ENCODE measurements around the gene AKAP11. TPM values are rescaled to one million over a fixed set of nuclear protein-coding genes. Genes with fewer than 3 reads are reported as not detected.

Gene AKAP11
- total and polyA plus RNA-seq, 9 of the 15 experiments (the other 6 are each of a cell fraction or from before 2014, with no cell fraction given): 2.2 to 31.3 (median 10.9) TPM

GRCh38 chr13:42283574-42283973 is 11.6 kb downstream of the AKAP11 start:
- POLR2A ChIA-PET: no interaction called here

GRCh38 chr13:42284068-42284467 is 12.1 kb downstream of the AKAP11 start:
- H3K79me2 ChIP-seq (ENCODE audit: control insufficient read depth, insufficient read depth, low read length): peaks cover 86% of the 10 kb centered on the region
- ATAC-seq: no peak
- in situ Hi-C loops (cut with MboI): no loop called here

More at GRCh38 chr13:42283574-42283973, 11.6 kb downstream of the AKAP11 start:
- Histone ChIP-seq H3K4me3 (no peak overlapping the region), H3K27me3 (ENCODE audit: control insufficient read depth in 2 of 2, insufficient read depth in 2 of 2, low read length in 2 of 2) (no peaks in the 10 kb centered on the region), H3K9ac (ENCODE audit: insufficient read depth in 1 of 2, low read depth in 2 of 2, low read length in 2 of 2) (no peak overlapping the region), H3K4me2 (ENCODE audit: insufficient read depth, low read length) (no peak overlapping the region), H3K9me3 (replicated peaks; ENCODE audit: control insufficient read depth, insufficient read depth, low read depth, low read length) (no peaks in the 10 kb centered on the region), H3K36me3 (ENCODE audit: control insufficient read depth, insufficient read depth, low read length) (peaks cover 29% of the 10 kb centered on the region), H3K9me1 (ENCODE audit: control insufficient read depth, insufficient read depth, low read length) (no peaks in the 10 kb centered on the region), H3K27ac (ENCODE audit: extremely low read depth, low read depth, low read length) (no peak overlapping the region), H3K79me2 (ENCODE audit: control insufficient read depth, insufficient read depth, low read length) (peaks cover 86% of the 10 kb centered on the region), H3K4me1 (replicated peaks in 1 of 2; ENCODE audit: control insufficient read depth in 2 of 2, insufficient read depth in 2 of 2, low read length in 2 of 2) (peaks cover 0 to 22% of the 10 kb centered on the region in 2 experiments; a peak in 3 of 5 replicates), H2AFZ (ENCODE audit: low read depth, low read length) (no peak overlapping the region), H4K20me1 (replicated peaks; ENCODE audit: control insufficient read depth, insufficient read depth, low read length) (peaks cover 4% of the 10 kb centered on the region; the same call in 1 of the 2 replicates)
- no TSS peak for BruUV-seq (replicated peaks)
- FAIRE-seq (no peak), DNase-seq (ENCODE audit: extremely low read depth in 1 of 4, low spot score in 3 of 4) (no peak), ATAC-seq (no peak)
- in situ Hi-C loops (cut with MboI) (no loop called here), intact Hi-C loops (cut with micrococcal nuclease) (no loop called here)
- 68% methylated on average over 3 of the region's 3 CpGs for WGBS (ENCODE audit: insufficient coverage, low coverage, missing lambda C conversion rate)
- TF ChIP-seq SOX6 (IDR thresholded peaks at IDR 0.05) (peak; percentile 20; the same call in 1 of the 2 replicates), PTRF (tag; IDR thresholded peaks at IDR 0.05) (no peak)
- CTCF ChIA-PET (ENCODE audit: low intra/inter-chr PET ratio): no interaction called here

More at GRCh38 chr13:42284068-42284467, 12.1 kb downstream of the AKAP11 start:
- CTCF ChIA-PET (ENCODE audit: low intra/inter-chr PET ratio): no interaction called here
- WGBS (ENCODE audit: insufficient coverage, low coverage, missing lambda C conversion rate): 84% methylated on average over 3 of the region's 3 CpGs
- Histone ChIP-seq H3K4me3 (no peak overlapping the region), H3K27ac (ENCODE audit: extremely low read depth, low read depth, low read length) (no peak overlapping the region), H3K36me3 (ENCODE audit: control insufficient read depth, insufficient read depth, low read length) (peaks cover 34% of the 10 kb centered on the region), H4K20me1 (replicated peaks; ENCODE audit: control insufficient read depth, insufficient read depth, low read length) (peaks cover 4% of the 10 kb centered on the region; the same call in 1 of the 2 replicates), H3K27me3 (ENCODE audit: control insufficient read depth in 2 of 2, insufficient read depth in 2 of 2, low read length in 2 of 2) (no peaks in the 10 kb centered on the region), H3K9me3 (replicated peaks; ENCODE audit: control insufficient read depth, insufficient read depth, low read depth, low read length) (no peaks in the 10 kb centered on the region), H3K4me1 (replicated peaks in 1 of 2; ENCODE audit: control insufficient read depth in 2 of 2, insufficient read depth in 2 of 2, low read length in 2 of 2) (peaks cover 0 to 18% of the 10 kb centered on the region in 2 experiments; a peak in 3 of 5 replicates), H3K9ac (ENCODE audit: insufficient read depth in 1 of 2, low read depth in 2 of 2, low read length in 2 of 2) (no peak overlapping the region), H3K4me2 (ENCODE audit: insufficient read depth, low read length) (no peak overlapping the region), H2AFZ (ENCODE audit: low read depth, low read length) (no peak overlapping the region), H3K9me1 (ENCODE audit: control insufficient read depth, insufficient read depth, low read length) (no peaks in the 10 kb centered on the region)
- POLR2A ChIA-PET: no interaction called here
- no peak for FAIRE-seq
- TF ChIP-seq ZNF316 (IDR thresholded peaks at IDR 0.05) (0 out of 2 replicates have a peak, but pooled peaks have one; percentile 20), ZNF75A (CRISPR knock-in tag; IDR thresholded peaks at IDR 0.05) (no peak), C11orf30 (IDR thresholded peaks at IDR 0.05; ENCODE audit: low read depth) (peak; percentile 20; the same call in 1 of the 2 replicates)
- intact Hi-C loops (cut with micrococcal nuclease): no loop called here
- BruUV-seq (replicated peaks): no TSS peak
- DNase-seq (ENCODE audit: extremely low read depth in 1 of 4, low spot score in 3 of 4): no peak

All from K562 (cell line).